ENCODE data around the gene KDM7A.

GRCh38 chr7:140192620-140193019 is 15.8 kb upstream of the KDM7A start:
- TF ChIP-seq CTCF (IDR thresholded peaks at IDR 0.05; ENCODE audit: low read depth, low read length) (no peak), POLR2A (IDR thresholded peaks at IDR 0.05; ENCODE audit: extremely low read depth, insufficient read length) (no peak), MAX (IDR thresholded peaks at IDR 0.05; ENCODE audit: low read depth, low read length) (no peak)

Data from NB4 (cell line).